AG08395 (cell line): ENCODE data around the gene RUNDC1.
"Not testable (repeated sequence)": the region's sequence is repeated elsewhere in the genome, so short reads cannot be mapped to it uniquely, and the experiment has no call there.

Experiments used
- DNase-seq: peaks from one replicate; pipeline ENCODE4 v3.0.0; 2012; ENCODE audit warnings: mixed read lengths, low spot score

RUNDC1 gene

GRCh38 chr17:42980274-42980765 lies at the start of gene RUNDC1:
RUNDC1 (plus strand) TSS chr17:42980565; CDS start chr17:42980577, 12 bp downstream.
- peak; percentile 97 for DNase-seq

GRCh38 chr17:42937712-42938596 lies 42.4 kb upstream of the RUNDC1 start:
- DNase-seq: peak; percentile 76

GRCh38 chr17:42944211-42944610 lies 36.2 kb upstream of the RUNDC1 start:
- no peak for DNase-seq

GRCh38 chr17:42946812-42947211 lies 33.6 kb upstream of the RUNDC1 start:
- no peak for DNase-seq

- DNase-seq: no peak
These were observed 30.2 kb upstream of the RUNDC1 start for GRCh38 chr17:42950044-42950783.

- no peak for DNase-seq
These were observed 26.7 kb upstream of the RUNDC1 start for GRCh38 chr17:42953669-42954068.

GRCh38 chr17:42964161-42964932 lies 16.0 kb upstream of the RUNDC1 start, which contains the start of gene AARSD1:
AARSD1 (minus strand) TSS chr17:42964454; CDS start chr17:42964440, 14 bp downstream.
- peak; percentile 96 for DNase-seq

GRCh38 chr17:42967925-42968324 lies 12.4 kb upstream of the RUNDC1 start:
- DNase-seq: no peak

- no peak for DNase-seq
These were observed 11.3 kb upstream of the RUNDC1 start for GRCh38 chr17:42969001-42969581.

GRCh38 chr17:42971589-42971988 lies 8.8 kb upstream of the RUNDC1 start:
- DNase-seq: no peak

- DNase-seq: not testable (repeated sequence)
These were observed 7.0 kb upstream of the RUNDC1 start for GRCh38 chr17:42973323-42973722.

- no peak for DNase-seq
These were observed 5.1 kb upstream of the RUNDC1 start for GRCh38 chr17:42975265-42975664.

GRCh38 chr17:42975701-42976100 lies 4.7 kb upstream of the RUNDC1 start:
- DNase-seq: not testable (repeated sequence)

- DNase-seq: peak; percentile 43
These were observed 673 bp upstream of the RUNDC1 start, which contains the start of gene PTGES3L for GRCh38 chr17:42979511-42980273. PTGES3L (minus strand) TSS chr17:42980080; CDS start chr17:42980053, 27 bp downstream.

GRCh38 chr17:42980766-42981397 lies 517 bp downstream of the RUNDC1 start:
- DNase-seq: peak; percentile 60

GRCh38 chr17:42982266-42982665 lies 1.9 kb downstream of the RUNDC1 start:
- no peak for DNase-seq

- DNase-seq: no peak
These were observed 4.9 kb downstream of the RUNDC1 start for GRCh38 chr17:42985225-42985624.

GRCh38 chr17:42989141-42989540 lies 8.8 kb downstream of the RUNDC1 start:
- no peak for DNase-seq

GRCh38 chr17:42989726-42990652 lies 9.6 kb downstream of the RUNDC1 start:
- peak; percentile 38 for DNase-seq
